HG03135 (cell line): Measurements from ENCODE around the gene GLTP.

ENCODE experiments used
- ATAC-seq: cut with Tn5 transposase; IDR thresholded peaks from one replicate; pipeline ENCODE4 v1.9.1; 2021; ENCODE audit warnings: mild to moderate bottlenecking, moderate library complexity; ENCODE audit not compliant: unreplicated experiment

GLTP gene

DNA sequence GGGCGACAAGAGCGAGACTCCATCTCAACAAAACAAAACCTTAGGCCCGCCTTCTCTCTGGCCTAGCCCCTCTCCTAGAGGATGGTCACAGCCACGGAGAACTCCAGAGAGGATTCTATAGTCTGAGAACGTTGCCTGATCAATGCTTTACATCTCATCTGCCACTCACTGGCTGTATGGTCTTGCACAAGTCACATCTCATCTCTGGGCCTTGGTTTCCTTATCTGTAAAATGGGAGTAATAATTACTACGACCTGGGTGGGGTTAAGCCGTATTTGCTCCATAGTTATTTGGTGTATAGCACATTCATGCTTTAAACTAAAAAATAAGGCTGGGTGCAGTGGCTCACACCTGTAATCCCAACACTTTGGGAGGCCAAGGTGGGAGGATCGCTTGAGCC lies 55.6 kb downstream of the GLTP start:
- ATAC-seq = no peak

DNA sequence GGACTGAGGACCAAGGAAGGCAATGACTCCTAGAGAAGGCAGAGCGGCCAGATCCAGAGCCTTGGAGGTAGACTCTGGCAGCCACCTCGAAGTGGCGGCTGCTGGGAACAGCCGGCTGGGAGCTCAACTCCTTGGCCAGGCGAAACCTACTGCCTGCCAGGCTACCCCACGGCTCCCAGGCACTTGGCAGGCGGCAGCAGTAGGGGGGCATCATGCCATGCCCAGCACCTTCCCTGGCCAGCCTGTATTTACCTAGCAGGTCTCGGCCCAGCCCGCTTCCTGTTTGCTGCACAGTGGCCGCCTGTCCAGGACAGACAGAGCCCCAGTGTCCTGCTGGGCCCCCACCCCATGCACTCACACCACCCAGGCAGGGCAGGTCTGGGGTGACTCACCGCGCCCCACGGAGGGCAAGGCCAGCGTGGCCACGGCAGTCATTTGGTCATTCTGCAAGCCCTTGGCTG lies 57.4 kb downstream of the GLTP start:
- ATAC-seq = no peak

DNA sequence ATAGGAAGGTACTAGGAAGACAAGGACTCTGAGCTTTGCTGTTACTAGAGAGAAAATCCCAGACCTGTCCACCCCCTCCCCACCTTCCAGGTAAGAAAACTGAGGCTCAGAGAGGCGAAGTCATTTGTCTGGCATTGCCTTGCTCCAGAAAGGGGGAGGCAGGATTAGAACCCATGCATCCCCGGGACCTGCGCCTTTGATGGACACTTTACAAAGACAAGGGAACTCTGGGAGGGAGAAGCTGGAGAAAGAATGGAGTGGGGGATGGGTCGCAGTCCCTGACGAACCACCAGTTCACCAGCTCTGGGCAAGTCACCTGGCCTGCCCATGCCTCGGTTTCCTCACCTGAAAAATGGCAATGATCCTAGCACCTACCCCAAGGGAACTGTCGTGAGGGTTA lies 57.9 kb downstream of the GLTP start:
- no peak for ATAC-seq

DNA sequence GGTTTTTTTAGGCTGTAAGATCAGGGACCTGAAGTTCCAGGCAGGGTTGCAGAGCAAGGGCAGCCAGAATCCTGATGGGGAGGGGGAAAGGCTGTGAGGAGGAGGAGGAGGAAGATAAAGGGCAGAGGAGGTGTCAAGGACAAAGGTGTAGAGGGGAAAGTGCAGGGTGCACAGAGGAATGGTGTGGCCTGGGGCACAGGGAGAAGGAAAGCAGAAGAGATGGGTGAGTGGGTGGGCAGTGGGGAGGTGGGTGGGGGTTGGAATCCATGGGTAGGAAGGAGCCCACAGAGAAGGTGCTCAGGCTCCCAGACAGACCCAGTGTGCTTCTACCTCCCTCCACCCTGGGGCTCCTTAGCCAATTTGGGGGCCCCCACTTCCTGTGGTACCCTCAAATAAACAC lies 58.4 kb downstream of the GLTP start:
- ATAC-seq = no peak

DNA sequence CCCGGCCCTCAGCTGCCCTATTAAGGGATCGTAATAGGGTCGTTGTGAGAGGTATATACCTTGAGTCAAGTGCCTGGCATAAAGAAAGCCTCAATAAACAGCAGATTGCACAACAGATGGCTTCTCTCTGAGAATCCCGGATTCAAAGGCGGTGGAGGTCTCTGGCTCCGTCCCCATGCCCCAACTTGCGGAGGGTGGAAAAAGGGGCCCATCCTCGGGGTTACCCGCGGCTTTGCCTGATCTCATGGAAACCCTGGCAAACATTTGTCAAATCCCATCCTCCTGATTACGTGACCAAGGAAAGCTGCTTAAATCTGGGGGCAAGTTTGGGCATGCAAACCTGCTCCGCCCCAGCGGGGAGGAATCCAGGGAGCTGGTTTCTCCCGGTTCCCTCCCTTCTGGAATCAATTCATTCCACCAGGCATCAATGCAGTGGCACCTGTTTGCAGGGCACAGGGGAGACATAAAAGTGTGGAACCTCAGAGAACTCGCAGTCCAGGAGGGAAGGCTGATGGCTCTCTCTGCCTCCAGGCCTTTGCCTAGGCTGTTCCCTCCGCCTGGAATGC lies 59.4 kb downstream of the GLTP start:
- no peak for ATAC-seq

DNA sequence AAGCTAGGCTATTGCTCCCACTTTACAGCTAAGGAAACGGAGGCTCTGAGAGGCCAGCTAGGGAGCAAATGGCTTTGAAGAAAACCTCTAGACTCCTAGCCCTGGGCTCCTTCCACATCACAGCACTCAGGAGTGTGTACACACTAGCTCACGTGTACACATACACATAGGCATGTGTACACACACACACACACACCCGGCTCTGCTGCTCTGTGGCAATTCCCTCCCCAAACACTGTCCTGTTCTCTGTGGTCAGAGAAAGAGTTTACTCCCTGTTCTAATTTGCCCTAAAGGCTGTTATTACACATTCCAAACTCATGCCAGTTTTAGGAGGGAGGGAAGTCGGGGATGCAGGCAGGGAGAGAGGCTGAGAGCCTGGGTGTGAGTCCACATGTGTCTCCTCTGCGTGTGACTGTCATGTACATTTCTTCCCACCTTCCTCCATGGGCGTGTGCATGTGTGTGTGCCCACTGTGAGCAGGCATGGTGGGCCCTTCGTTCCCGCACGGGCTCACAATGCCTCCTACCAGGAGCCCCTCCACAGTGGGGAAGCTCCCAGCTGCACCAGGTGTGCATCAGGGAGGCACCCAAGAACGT lies 61.3 kb downstream of the GLTP start:
- ATAC-seq = no peak

DNA sequence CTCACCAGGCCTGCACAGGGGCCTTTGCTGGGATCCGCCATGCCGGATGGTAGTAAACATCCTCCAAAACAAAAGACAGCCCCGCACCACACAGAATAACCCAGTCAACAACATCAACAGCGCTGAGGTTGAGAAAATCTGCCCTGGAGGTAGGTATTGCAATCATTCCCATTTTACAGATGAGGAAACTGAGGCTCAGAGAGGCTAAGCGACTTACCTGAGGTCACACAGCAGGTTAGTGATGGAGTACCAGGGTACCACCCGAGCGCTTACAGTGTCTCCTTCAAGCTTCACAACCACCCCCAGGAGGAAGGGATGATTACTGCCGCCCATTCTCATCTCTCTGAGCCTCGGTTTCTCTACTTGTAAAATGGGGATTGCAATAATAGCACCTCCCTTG lies 62.1 kb downstream of the GLTP start:
- ATAC-seq = no peak

DNA sequence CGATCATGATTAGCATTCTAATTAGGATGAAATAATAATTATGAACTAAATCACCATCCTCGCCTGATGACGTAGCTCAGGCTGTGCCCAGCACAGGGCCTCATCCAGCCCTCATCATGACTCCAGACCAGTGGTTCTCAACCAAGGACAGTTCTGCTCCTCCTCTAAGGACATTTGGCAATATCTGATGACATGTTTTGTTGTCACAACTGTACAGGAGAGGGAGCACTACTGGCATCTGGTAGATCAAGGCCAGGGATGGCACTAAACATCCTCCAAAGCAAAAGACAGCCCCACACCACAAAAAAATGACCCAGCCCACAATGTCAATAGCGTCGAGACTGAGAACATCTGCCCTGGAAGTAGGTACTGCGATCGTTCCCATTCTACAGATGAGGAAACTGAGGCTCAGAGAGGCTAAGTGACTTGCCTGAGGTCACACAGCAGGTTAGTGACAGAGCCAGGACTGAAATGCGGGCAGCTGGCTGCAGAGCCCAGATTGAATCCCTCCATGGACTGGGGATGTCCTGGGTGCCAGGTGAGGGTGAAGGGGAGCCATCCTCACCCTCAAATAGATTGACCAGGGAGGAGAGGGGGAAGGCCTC lies 62.6 kb downstream of the GLTP start:
- ATAC-seq = no peak

DNA sequence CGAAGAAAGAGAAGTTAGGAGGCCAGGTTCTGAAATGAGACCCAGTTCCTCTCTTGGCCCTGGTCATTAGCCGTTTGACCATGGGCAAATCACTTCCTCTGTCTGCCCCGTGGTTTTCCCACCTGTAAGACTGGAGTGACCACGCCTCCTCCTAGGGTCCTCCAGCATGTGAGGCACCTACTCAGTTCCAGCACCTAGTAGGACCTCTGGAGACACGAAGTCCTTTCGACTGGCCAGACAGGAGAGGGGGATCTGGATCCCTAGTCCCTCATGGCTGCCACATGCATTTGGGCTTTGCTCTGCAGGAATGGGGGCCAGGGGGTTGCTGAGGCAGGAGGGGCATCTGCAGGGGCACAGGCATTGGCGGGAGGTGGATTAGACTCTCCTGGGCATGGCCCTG lies 63.5 kb downstream of the GLTP start:
- no peak for ATAC-seq

DNA sequence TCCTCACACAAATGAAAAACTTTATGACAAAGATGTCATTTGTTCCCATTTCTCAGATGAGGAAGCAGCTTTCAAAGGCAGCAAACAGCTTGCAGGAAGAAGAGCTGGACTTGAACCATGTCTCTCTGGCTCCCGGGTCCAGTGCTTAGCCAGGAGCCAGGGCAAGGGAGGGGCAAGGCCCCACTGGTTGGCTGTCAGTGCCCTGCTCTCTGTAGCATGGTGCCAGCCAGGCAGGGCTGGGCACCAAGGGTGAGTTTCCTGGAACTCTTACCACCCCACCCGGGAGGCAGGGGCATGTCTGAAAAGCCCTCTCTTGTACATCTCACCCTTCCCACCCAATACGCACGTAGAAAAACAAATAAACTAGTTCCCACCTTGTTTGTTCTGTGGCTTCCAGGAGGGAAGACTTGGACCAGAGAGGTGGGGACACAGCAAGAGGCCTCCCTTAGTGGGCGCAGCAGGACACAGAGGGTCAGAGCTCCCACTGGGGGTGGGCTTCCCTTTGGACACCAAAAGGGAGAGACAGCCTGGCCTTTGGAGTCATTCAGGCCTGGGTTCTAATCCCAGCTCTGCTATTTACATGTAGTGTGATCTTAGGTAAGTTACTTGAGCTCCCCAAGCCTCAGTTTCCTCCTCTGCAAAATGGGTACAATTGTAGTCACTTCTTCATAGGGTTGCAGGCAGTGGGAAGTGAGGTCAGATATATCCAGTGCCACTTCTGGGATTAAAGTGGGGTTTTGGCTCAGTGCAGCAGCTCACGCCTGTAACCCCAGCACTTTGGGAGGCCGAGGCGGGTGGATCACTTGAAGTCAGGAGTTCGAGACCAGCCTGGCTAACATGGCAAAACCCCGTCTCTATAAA lies 64.4 kb downstream of the GLTP start:
- no peak for ATAC-seq

DNA sequence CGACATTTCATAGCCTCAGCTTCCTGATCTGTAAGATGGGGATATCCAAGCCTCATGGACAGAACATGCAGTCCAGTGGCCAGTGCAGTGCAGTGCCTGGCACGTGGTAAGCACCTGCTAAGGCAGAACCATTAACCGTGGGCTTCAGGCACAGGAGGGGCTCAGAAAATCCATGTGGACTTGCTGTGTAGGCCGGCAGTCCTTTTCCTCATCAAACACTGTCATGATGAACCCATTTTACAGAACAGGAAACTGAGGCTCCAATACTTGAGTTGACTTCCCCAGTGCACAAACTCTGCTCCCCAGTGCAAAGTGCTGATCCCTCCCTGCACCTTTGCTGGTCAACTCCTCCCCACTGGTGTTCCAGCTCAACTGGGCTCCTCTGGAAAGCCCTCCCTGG lies 65.1 kb downstream of the GLTP start:
- ATAC-seq = no peak

DNA sequence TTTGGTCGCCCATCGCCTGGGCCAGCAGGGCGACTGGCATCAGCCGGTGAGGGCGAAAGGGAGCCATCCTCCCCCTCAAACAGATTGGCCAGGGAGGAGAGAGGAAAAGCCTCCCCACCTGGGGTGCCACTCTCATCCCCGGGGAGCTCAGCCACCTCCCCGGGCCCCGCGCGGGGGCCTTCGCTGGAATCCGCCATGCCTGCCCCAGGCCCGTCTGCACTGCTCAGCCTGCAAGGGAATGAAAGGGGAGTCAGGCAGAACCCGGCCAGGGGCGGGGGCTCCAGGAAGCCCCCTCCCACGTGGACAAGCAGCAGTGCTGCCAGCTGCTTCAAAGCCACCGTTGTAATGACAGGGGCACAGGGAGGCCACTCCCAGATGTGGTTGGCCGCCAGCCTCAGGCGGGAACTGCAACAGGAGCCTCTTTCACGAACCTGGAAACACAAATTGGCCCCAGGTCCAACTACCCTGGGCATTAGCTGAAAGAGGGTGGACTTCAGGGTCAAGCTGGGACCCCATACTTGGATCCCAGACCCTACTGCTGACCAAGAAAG lies 65.7 kb downstream of the GLTP start:
- ATAC-seq = no peak

DNA sequence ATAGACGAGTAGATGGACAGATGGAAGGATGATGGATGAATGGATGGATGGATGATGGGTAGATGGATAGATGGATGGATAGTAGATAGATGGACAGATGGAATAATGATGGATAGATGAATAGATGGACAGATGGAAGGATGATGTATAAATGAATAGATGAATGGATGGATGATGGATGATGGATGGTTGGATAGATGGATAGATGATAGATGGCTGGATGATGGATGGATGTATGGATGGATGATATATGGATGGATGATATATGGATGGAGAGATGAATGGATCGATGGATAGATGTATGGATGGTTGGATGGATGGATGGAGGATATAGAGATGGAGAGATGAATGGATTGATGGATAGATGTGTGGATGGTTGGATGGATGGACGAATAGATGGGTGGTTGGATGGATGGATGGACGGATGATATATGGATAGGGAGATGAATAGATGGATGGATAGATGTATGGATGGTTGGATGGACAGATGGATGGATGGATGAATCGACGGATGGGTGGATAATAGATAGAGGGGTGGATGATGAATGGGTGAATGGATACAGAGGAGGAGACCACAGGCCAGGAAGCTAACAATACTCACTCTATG lies 66.4 kb downstream of the GLTP start:
- no peak for ATAC-seq

DNA sequence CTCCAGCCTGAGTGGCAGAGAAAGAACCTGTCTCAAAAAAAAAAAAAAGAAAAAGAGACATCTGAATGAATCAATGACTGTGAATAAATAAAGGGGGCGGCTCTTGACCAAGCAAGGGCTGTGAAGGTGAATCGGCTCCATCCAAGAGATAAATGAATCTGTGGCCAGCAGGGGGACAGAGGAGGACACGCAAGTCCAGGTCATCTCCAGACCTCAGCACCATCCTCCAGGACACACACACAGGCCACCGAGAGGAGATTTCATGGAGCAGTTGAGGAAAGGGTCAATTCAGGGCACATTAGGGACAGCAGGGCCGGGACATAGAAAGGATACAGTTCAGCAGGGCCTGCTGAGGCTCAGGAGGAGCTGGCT lies 68.7 kb downstream of the GLTP start:
- ATAC-seq = no peak

DNA sequence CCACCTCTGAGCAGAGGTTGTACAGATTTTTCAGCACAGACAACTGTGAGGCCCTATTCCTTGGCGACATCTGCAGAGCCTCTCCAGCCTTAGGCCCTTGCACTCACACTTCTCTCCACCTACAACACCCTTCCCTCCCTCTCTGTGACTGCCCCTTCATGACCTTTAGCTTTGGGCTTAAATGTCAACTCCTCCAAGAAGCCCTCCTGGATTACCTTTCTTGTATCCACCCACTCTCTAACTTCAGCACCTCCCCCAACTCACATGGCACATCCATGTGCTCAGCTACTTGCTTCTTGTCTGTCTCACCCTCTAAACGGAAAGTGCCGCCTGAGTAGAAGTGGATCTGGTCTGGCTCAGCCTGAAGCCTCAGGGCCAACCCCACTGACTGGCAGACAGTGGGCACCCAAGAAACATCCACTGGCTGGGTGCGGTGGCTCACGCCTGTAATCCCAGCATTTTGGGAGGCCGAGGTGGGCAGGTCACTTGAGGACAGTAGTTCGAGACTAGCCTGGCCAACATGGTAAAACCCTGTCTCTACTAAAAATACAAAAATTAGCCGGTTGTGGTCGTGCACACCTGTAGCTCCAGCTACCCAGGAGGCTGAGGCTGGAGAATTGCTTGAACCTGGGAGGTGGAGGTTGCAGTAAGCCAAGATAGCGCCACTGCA lies 69.3 kb downstream of the GLTP start:
- ATAC-seq = no peak

DNA sequence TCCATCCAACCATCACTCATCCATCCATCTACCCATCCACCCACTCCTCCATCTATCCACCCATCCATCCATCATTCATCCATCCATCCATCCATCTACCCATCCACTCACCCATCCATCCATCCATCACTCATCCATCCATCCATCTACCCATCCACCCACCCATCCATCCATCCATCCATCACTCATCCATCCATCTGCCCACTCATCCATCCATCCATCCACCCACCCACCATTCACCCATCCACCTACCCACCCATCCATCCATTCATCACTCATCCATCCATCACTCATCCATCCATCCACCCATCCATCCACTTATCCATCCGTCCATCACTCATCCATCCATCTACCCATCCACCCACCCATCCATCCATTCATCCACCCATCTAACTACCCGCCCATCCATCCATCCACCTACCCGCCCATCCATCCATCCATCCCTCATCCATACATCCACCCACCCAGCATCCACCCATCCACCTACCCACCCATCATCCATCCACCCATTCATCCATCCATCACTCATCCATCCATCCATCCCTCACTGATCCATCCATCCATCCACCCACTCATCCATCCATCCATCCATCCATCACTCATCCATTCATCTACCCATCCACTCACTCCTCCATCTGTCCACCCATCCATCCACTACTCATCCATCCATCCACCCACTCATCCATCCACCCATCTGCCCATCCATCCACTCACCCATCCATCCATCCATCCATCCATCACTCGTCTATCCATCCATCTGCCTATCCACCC lies 71.3 kb downstream of the GLTP start:
- no peak for ATAC-seq

DNA sequence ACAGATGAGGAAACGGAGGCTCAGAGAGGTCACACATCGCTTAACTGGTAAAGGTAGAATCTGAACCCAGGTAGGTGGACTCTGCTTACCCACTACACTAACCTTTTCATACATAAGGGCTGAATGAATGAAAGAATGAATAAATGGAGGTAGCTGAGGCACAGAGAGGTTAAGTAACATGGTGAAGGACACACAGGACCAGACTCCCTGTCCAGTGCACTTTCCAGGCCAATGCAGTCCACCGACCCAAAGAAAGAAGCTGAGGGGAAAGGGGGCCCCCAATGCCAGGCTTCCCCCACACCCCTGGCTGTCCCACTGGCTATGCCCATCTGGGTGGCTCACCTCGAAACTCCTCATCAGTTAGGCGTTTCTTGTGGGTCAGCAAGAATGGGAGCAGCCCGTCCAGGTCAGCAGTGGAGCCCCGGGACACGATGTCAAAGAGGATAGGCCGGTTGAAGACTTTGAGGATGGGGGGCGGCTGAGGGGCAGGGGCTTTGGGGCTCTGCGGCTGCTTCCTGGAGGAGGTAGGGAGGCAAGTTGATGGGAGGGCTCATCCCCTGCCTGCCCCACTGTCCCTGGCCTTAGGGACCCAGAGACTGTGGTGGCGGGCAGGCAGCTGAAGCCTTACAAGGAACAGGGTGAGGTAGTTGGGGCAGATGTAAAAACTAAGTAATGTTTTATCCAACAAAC lies 72.2 kb downstream of the GLTP start:
- ATAC-seq = no peak

DNA sequence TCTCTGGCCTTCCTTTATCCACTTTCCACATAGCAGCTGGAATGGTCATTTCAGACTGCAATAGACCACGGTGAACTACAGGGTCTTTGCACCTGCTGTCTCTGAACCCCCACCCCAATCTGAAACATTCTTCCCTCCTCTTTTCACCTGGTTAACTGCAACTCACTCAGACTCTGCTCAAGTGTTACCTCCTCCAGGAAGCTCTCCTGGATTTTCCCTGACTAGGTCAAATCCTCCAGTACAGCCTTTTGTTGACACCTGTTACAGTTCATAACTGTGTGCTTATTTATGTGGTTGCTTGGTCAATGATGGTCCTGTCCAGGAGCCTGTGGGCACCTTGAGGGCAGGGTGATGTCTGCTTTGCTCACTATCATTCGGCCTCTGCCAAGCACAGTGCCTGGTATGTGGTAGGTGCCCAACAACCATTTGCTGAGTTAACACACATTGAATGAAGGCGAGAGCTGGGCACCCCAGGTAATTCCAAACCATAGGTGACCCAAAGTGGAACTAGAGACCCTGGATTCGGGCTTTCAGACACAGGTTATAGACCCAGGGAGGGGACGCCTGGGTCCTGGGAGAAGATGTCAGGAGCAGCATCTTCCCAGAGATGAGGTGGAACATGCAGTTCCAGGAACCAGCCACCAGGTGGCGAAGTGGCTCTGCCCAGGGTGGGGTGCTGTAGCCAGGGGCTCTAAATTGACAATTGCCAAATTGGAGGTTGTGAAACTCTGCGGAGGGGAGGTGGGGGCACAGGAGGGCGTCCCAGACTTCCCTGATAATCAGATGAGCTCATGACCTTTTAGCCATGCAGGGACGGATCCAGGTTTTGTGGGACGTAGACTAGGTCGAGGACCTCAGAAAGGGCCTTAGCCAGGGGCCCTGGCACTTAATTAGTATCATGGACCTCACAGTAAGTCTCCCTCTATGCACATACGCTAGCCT lies 75.2 kb downstream of the GLTP start:
- no peak for ATAC-seq
